GM10266 (cell line): Measurements from ENCODE around the gene PET100.
A peak's percentile ranks its signal among the peaks of the same experiment; 100 is the strongest.

ENCODE experiments used
- DNase-seq: peaks from one replicate; pipeline ENCODE4 v3.0.0; 2012; ENCODE audit errors: extremely low spot score
- TF ChIP-seq, protein P1 (sequence below): IDR thresholded peaks from 2 replicates; pipeline ENCODE4 v1.5.1; 2012; ENCODE audit warnings: mild to moderate bottlenecking, low read depth; ENCODE audit not compliant: control insufficient read depth, insufficient read depth; ENCODE audit errors: missing control alignments

The PET100 gene

DNA sequence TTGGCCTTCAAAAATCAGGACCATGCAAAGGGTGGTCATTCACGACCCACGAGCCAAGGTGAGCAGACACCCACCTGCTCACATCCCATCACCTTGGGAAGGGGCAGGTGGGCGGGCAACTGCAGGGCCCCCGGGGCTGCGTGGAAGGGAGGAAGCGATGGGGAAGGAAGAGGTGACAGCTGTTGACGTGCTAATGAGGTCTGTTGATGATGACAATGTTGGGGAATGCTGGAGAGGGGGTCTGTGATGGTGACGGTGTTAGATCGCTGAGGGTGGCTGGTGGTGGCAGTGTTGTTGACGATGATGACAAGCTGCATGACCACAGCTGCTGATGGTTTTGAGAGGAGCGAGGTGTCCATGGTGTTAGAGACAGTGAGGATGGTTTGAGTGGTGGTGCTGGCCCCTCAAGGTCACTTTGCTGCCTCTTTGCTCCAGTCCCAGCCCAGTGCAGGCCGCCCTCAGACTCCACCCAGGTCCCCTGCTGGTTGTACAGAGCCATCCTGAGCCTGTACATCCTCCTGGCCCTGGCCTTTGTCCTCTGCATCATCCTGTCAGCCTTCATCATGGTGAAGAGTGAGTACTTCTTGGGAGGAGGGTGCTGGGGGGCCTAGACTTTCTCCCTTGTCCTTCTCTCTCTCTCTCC, 48.2 kb downstream of the PET100 start:
- TF ChIP-seq, protein P1, sequence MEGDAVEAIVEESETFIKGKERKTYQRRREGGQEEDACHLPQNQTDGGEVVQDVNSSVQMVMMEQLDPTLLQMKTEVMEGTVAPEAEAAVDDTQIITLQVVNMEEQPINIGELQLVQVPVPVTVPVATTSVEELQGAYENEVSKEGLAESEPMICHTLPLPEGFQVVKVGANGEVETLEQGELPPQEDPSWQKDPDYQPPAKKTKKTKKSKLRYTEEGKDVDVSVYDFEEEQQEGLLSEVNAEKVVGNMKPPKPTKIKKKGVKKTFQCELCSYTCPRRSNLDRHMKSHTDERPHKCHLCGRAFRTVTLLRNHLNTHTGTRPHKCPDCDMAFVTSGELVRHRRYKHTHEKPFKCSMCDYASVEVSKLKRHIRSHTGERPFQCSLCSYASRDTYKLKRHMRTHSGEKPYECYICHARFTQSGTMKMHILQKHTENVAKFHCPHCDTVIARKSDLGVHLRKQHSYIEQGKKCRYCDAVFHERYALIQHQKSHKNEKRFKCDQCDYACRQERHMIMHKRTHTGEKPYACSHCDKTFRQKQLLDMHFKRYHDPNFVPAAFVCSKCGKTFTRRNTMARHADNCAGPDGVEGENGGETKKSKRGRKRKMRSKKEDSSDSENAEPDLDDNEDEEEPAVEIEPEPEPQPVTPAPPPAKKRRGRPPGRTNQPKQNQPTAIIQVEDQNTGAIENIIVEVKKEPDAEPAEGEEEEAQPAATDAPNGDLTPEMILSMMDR: peak; percentile 31
- no peak for DNase-seq

GRCh38 chr19:7678971-7679751, 49.6 kb downstream of the PET100 start:
- peak; percentile 82 for DNase-seq
- TF ChIP-seq, protein P1: peak; percentile 69

- DNase-seq: no peak
- TF ChIP-seq, protein P1: no peak
Observed at GRCh38 chr19:7679771-7680605, 50.4 kb downstream of the PET100 start.

DNA sequence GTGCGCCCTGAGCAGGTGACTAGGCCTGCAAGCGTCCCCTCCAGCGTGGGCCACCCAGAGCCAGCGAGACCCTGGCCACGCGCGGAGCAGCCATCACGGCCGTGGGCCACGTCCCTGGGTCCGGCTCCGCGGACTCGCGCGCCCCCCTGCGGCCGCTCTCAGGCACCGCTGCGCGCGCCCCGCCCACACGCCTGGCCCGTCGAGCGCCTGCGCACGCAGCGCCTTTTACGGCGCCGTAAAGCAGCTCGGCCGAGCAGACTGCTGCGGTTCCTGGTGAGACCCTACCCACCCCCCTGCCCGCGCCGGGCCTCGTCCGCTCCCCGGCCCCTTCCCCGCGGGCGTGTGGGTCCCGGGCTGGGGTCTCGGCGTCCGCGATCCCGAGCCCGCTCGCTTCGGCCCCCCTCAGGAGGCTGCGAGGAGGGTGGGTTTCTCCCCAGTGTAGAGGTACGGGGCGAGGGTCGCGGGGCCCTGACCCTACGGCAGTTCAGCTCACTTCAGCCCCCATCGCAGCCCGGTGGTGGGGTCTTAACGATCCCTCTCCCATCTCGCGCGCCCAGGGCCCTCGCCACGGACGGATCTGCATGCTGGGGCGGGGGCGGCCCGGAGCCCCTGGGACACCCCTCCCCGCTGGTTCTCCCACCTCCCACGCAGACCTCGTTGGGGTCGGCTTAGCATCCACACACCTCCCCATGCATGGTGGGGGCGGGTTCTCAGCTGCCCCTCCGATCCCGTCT, 51.2 kb downstream of the PET100 start, which contains the start of gene TRAPPC5:
TRAPPC5 (plus strand) TSS at position 228 of the 734 bp plus-strand sequence. CDS start 1,421 bp downstream, outside the sequence.
- TF ChIP-seq, protein P1: peak; percentile 99
- peak; percentile 94 for DNase-seq
